Fibroblast of skin of right quadriceps (primary cell): ENCODE measurements around the gene FN3KRP.
"Not testable (repeated sequence)": the region's sequence is repeated elsewhere in the genome, so short reads cannot be mapped to it uniquely, and the experiment has no call there.

ENCODE experiments used
- DNase-seq: peaks from one replicate; pipeline ENCODE4 v3.0.0-alpha.2; 2013

The FN3KRP gene

GRCh38 chr17:82709676-82710498 is 6.6 kb upstream of the FN3KRP start:
- no peak for DNase-seq

DNA sequence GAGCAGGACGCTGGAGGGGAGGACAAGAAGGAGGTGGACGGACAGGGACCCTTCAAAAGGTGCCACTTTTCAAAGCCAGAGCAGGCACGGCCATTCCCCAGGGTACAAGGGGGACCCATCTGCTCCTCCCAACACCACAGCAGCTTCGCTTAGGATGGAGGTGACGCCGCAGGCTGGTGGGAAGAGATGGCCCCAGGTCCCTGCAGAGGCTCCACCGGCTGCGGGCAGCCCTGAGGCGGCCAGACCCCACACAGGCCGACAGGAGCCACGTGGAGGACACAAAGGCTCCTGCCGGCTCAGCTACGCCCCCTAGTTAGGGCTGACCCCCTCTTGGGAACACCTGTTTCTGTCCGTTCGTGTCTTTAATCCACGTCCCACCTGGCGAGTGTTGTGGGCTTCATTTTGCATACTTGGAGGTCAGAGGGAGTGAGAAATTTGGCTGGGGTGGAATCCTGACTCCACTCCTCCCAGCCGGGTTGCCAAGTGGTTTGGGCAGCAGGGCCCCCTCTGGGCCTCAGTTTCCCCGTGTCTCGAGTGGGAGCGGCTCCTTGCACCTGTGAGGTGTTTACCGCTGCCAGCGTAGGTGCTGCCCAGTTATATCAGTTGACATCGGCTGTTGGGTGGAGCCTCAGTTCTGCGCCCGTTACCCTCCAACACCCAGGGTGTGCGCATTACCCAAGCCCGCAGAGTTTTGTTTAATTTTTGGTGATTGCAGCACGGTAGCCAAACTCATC is 5.8 kb upstream of the FN3KRP start:
- DNase-seq = no peak

DNA sequence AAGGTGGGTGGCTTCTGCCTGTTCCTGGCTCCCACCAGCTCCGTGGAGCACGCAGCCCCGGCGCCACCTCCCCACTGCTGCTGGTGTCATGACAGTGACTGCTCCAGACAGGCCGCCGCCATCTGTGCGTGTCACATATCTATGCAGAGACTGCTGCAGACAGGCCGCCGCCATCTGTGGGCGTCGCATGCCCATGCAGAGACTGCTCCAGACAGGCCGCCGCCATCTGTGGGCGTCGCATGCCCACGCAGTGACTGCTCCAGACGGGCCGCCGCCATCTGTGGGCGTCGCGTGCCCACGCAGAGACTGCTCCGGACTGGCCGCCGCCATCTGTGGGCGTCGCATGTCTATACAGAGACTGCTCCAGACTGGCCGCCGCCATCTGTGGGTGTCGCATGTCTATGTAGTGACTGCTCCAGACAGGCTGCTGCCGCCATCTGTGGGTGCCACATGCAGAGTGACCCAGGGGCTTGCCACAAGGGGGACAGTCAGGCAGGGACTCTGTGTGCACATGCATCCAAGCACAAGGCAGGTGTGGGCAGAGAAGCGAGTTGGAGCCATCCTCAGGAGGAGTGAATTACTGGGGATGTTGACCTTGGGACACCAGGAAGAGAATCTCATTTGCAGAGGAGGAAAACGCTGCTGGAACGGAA is 3.3 kb upstream of the FN3KRP start:
- no peak for DNase-seq

GRCh38 chr17:82718986-82719685 is 2.6 kb downstream of the FN3KRP start:
- no peak for DNase-seq

DNA sequence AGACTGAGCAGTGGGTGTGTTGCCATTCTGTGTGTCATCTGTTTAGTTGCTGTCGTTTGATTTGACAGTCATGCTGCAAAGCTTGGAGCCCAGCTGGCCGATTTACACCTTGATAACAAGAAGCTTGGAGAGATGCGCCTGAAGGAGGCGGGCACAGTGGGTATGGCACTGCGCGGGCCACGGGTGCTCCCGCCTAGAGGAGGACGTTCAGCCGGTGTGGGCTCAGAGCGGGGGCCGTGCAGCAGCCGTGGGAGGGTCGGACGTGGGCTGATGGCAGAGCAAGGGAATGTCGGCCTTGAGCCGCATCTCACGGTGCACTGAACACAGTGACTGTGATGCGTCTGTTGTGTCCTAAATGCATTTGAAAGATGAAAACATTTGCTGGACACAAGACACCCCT is 3.7 kb downstream of the FN3KRP start:
- DNase-seq = no peak

DNA sequence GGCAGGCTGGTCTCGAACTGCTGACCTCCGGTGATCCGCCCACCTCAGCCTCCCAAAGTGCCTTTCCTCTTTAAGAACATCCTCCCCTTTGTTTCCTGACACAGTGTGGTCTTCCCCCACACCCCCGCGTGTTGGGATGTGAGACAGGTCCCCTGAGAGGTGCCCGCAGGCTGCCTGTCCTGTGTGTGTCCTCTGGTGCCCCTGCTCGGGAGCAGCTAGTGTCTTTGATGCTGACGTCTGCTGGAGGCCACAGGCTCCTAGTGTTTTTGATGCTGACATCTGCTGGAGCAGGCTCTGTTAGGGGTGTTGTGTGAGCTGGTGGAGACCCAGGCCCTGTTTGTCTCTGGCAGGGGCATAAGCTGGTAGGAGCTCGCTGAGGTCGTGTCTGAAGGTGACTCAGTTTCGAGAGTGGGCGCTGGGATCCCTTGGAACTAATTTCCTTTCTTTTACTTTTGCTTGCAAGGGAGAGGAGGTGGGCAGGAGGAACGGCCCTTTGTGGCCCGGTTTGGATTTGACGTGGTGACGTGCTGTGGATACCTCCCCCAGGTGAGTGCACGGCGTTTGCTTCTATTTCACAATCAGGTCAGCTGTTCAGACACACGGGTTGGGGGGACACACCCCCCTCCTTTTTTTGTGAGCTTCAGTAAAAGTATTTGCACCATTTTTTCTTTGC is 6.0 kb downstream of the FN3KRP start:
- no peak for DNase-seq

DNA sequence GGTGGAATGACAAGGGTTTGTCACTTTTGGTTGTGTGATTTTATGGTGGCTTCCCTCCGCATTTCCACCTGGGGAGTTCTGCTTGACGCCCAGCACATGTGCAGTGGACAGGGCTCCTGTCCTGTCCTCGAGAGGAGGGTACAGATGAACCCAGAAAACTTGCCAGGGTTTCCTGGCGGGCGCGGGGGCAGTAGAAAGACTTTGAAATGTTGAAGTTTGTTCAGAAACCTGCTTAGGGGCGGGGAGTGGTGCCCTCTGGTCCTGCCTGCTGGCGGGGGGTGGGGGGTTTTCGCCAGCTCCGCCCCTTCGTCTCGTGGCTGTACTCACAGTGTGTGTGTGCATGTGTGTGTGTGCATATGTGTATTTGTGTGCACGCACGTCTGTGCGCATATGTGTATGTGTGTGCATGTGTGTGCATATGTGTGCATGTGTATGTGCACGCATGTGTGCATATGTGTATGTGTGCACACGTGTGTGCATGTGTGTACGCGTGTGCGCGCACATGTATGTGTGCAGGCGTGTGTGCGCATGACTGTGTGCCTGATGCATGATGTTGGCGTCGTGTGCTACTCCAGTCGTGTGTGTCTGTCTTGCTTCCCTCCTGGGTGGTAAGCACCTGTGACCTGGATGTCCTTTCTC is 6.8 kb downstream of the FN3KRP start:
- DNase-seq = no peak

DNA sequence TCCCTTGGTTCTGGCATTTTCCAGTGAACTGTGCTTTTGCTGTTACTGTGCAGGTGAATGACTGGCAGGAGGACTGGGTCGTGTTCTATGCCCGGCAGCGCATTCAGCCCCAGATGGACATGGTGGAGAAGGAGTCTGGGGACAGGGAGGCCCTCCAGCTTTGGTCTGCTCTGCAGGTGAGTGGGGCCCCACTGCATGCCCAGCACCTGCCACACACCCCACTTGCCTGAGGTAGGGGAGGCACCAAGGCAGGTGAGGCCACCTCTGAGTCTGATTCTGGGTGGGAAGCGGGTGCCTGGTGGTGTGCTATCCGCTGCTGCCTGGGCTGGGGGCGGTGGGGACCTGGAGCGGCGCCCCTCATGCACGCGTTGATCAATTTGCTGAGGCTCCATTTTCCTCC is 9.9 kb downstream of the FN3KRP start:
- DNase-seq = no peak

DNA sequence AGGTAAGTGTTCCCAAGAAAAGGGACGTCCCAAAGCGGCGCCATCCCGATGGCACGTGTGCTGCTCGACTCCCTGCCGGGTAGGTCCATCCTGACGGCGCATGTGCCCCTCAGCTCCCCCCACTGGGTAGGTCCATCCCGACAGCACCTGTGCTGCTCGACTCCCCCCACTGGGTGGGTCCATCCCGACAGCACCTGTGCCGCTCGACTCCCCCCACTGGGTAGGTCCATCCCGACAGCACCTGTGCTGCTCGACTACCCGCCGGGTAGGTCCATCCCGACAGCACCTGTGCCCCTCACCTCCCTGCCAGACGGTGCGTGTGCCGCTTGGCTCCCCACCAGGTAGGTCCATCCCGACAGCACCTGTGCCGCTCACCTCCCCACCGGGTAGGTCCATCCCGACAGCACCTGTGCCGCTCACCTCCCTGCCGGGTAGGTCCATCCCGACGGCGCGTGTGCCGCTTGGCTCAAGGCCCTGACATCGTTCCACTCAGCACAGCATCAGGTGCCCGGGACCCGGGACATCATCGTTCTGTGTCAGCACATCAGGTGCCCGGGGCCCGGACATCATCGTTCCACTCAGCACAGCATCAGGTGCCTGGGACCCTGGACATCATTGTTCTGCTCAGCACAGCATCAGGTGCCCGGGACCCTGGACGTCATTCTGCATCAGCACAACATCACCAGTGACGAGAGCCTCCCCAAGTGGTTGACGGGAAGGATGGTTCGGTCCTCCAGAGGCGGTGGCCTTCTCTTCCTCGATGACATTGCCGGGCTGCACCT is 13.2 kb downstream of the FN3KRP start:
- DNase-seq = no peak

DNA sequence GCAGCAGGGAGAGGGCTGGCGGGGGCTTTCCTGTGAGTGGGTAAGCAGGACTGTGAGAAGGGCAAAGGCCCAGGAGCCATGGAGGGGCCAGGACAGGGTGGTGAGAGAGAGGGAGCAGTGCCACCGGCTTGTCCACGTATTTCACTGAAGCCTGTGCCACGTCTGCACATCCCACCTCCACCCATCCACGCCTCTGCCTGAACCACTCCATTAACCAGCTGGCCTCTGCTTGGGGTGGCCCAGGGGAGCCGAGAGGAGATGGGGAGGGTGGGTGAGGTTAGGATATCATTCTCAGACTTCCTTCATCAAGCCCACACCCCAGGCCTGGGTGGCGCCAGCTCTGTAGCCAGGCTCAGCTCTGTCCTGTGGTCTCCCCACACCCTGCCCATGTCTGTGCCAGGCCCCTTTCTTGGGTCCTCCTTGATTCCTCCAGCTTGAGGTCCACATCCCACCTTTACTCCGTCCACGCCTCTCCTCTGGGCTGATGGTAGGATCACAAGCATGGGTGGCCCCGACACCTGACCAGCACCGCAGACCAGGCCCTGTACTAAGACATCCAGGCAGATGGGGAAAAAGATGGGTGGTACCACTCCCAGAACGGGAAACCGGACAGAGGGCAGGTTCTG is 15.7 kb downstream of the FN3KRP start:
- no peak for DNase-seq

- DNase-seq = peak; percentile 40
These were observed 18.7 kb downstream of the FN3KRP start, which contains the start of gene FN3K for GRCh38 chr17:82734987-82735866. Gene FN3K (plus strand): TSS chr17:82735615. CDS start chr17:82735637, 22 bp downstream.

- no peak for DNase-seq
These were observed 20.1 kb downstream of the FN3KRP start for GRCh38 chr17:82736511-82737185.

- DNase-seq = no peak
These were observed 21.7 kb downstream of the FN3KRP start for GRCh38 chr17:82737967-82738877.

GRCh38 chr17:82740906-82741759 is 24.6 kb downstream of the FN3KRP start:
- no peak for DNase-seq

DNA sequence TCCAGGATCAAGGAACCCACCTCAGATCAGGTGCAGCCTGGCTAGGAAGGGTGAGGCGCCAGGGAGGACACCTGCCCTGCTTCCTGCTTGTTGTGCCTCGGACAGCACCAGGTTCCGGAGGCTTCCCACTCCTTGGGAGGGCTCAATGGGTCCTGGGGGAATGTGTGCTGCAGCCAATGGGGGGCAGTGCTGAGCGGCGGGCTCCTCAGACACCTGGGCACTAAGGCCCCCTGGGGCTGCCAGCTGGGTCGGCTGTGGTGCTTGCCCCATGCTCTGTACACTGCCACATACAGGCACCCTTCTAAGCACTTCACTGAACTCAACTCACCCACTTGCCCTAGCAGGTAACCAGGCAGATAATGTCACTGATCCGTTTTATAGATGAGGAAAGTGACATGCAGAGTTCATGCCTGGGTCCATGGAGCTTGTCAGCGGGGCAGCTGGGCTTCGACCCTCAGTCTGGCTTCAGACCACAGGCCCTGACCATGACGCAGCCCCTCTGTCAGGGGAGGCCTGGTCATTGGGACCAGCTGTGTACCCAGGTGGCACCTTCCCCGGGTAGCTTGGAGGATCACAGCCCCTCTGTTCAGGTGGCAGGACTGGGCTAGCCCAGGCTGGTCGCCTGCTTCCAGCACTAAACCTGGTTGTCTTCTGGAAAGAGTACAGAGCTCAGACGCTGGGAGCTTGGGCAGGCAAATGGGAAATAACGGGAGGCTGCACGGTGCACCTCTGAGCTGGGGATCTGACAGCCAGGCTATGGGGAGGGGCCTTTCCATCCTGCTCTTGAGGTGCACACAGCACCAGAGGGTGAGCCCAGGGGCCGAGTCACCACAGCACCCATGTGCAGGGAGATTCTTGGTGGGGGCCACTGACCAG is 27.1 kb downstream of the FN3KRP start:
- DNase-seq = no peak

DNA sequence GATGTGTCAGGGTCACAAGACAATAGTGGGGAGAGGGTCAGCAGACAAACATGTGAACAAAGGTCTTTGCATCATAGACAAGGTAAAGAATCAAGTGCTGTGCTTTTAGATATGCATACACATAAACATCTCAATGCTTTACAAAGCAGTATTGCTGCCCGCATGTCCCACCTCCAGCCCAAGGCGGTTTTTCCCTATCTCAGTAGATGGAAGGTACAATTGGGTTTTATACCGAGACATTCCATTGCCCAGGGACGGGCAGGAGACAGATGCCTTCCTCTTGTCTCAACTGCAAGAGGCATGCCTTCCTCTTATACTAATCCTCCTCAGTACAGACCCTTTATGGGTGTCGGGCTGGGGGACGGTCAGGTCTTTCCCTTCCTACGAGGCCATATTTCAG is 28.2 kb downstream of the FN3KRP start:
- not testable (repeated sequence) for DNase-seq
